HL-60 (cell line): ENCODE data around the gene BCDIN3D.

Experiments used
- DNase-seq, 2 experiments: peaks; one replicate each; pipeline ENCODE4 v3.0.0-alpha.2; 2010 to 2020; ENCODE audit warnings: low read depth in 1 of 2, low spot score in 1 of 2
- H3K27ac ChIP-seq: fragments of 250-450 bp; sonication (Bioruptor Pico); replicated peaks from 2 replicates; pipeline ENCODE4 v1.5.1; 2020; ENCODE audit warnings: mild to moderate bottlenecking, moderate library complexity
- H3K27me3 ChIP-seq: fragments of 250-450 bp; sonication (Bioruptor Pico); 2 replicates; pipeline ENCODE4 v1.5.1; 2021; ENCODE audit warnings: mild to moderate bottlenecking, moderate library complexity; ENCODE audit not compliant: insufficient read depth, poor library complexity, severe bottlenecking
- H3K4me3 ChIP-seq: replicated peaks from 2 replicates; pipeline ENCODE4 v1.5.1; 2011; ENCODE audit warnings: mild to moderate bottlenecking, control low read depth, low read length; ENCODE audit not compliant: insufficient read depth
- GABPA ChIP-seq: IDR thresholded peaks from 2 replicates; pipeline ENCODE4 v1.6.1; 2012; ENCODE audit warnings: low read depth
- POLR2AphosphoS5 ChIP-seq: IDR thresholded peaks from 2 replicates; pipeline ENCODE4 v1.6.1; 2012; ENCODE audit warnings: low read depth
- SPI1 ChIP-seq: IDR thresholded peaks from 2 replicates; pipeline ENCODE4 v1.6.1; 2012; ENCODE audit warnings: low read depth, mild to moderate bottlenecking, borderline replicate concordance
- TF ChIP-seq, protein P1 (sequence below): IDR thresholded peaks from one replicate; pipeline ENCODE4 v1.5.1; 2011; ENCODE audit warnings: low read length, control low read depth, inconsistent platforms; ENCODE audit not compliant: insufficient read depth
- TF ChIP-seq, protein P2 (sequence below): IDR thresholded peaks from 2 replicates; pipeline ENCODE4 v1.6.1; 2012; ENCODE audit warnings: low read depth; ENCODE audit not compliant: insufficient replicate concordance

Gene BCDIN3D

DNA sequence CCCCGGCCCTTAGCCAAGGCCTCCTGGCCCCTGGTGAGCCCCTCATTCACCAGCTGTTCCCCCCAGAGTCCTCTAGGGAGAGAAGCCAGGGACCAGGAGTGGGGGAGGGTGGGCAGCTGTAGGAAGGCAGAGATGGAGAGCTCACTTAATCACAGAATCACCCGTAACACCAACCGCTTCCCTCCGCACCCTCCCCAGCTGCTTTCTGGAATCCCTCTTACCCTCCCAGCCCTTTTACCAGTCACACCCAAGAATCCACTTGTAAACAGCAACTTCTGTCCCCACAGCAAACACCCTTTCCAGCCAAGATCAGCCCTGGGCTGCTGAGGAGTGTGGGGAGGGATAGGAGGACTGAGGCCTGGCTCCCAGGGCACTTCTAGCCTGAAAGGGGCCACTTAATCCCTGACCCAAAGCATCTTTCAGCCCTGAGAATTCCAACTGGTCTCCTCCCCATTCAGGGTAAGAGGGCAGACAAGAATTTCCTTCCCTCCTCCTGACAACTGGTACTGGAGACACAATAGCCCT, 33.5 kb downstream of the BCDIN3D start:
- no peak overlapping the region for H3K27ac ChIP-seq
- no peak for DNase-seq
- H3K4me3 ChIP-seq, result no peak overlapping the region
- H3K27me3 ChIP-seq, result no peaks in the 10 kb centered on the region
- TF ChIP-seq, protein P1, sequence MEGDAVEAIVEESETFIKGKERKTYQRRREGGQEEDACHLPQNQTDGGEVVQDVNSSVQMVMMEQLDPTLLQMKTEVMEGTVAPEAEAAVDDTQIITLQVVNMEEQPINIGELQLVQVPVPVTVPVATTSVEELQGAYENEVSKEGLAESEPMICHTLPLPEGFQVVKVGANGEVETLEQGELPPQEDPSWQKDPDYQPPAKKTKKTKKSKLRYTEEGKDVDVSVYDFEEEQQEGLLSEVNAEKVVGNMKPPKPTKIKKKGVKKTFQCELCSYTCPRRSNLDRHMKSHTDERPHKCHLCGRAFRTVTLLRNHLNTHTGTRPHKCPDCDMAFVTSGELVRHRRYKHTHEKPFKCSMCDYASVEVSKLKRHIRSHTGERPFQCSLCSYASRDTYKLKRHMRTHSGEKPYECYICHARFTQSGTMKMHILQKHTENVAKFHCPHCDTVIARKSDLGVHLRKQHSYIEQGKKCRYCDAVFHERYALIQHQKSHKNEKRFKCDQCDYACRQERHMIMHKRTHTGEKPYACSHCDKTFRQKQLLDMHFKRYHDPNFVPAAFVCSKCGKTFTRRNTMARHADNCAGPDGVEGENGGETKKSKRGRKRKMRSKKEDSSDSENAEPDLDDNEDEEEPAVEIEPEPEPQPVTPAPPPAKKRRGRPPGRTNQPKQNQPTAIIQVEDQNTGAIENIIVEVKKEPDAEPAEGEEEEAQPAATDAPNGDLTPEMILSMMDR, result no peak
- TF ChIP-seq SPI1 (no peak), POLR2AphosphoS5 (no peak), GABPA (no peak)
- TF ChIP-seq, protein P2, sequence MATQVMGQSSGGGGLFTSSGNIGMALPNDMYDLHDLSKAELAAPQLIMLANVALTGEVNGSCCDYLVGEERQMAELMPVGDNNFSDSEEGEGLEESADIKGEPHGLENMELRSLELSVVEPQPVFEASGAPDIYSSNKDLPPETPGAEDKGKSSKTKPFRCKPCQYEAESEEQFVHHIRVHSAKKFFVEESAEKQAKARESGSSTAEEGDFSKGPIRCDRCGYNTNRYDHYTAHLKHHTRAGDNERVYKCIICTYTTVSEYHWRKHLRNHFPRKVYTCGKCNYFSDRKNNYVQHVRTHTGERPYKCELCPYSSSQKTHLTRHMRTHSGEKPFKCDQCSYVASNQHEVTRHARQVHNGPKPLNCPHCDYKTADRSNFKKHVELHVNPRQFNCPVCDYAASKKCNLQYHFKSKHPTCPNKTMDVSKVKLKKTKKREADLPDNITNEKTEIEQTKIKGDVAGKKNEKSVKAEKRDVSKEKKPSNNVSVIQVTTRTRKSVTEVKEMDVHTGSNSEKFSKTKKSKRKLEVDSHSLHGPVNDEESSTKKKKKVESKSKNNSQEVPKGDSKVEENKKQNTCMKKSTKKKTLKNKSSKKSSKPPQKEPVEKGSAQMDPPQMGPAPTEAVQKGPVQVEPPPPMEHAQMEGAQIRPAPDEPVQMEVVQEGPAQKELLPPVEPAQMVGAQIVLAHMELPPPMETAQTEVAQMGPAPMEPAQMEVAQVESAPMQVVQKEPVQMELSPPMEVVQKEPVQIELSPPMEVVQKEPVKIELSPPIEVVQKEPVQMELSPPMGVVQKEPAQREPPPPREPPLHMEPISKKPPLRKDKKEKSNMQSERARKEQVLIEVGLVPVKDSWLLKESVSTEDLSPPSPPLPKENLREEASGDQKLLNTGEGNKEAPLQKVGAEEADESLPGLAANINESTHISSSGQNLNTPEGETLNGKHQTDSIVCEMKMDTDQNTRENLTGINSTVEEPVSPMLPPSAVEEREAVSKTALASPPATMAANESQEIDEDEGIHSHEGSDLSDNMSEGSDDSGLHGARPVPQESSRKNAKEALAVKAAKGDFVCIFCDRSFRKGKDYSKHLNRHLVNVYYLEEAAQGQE, result no peak

DNA sequence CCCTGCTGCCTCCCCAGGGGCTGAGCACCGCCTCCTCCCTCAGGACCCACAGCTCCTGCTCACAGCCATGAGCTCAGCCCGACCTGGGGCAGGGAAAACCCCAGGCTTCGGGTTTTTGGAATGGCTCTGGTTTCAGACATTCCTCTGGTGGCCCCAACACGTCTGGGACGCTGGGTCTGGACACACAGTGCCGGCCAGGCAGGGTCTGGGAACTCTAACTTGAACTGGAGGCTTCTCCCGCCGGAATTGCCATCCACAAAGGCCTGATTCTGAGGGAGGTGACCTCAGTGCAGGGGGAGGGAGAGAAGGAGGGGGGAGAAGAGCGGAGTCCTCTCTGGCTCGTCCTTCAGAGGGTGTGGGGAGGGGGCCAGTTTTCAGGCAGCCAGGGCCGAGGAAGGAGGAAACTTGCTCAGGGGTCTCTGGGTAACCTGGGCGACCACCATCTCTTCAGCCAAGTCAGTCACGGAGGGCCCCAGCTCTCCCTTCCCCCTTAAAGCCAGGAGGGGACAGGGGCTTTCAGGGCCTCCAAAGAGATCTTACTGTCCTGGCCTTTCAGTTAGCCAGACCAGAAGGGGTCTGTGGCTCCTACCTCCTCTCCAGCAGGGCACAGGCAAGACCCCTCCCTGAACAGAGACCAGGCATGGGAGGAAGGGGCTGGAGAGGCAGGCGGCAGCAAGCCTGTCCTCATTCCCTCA, 34.1 kb downstream of the BCDIN3D start:
- DNase-seq, result no peak
- no peak for TF ChIP-seq POLR2AphosphoS5
- TF ChIP-seq SPI1, result no peak
- no peak for TF ChIP-seq GABPA
- TF ChIP-seq, protein P1, result no peak
- TF ChIP-seq, protein P2, result no peak
- Histone ChIP-seq H3K27ac (no peak overlapping the region), H3K27me3 (no peaks in the 10 kb centered on the region), H3K4me3 (no peak overlapping the region)

DNA sequence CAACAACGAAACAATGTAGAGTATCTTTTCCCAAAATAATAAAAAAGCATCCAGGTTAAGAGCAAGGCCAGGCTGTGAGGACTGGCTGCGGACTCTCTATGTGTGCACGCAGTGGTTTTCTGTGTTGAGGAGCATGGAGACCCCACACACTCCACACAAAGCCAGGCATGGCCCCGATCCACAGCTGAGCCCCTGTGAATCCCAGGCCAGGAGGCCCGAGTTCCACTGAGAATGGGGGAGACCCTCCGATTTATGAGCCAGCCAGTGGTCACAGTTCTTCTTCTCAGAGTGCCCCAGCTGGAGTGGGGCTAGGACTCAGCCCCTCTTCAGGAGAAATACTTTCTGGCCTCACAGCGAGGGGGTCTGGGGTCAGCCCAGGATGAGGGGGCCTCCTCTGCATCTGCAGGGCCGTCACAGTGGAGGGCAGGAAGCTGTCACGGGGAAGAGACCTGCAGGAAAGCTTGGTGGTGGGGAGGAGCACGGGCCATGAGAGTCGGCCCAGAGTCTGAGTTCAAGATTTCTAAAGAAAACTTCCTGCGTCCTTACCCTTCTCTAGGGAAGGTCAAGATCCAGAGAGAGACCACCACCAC, 34.8 kb downstream of the BCDIN3D start:
- TF ChIP-seq, protein P1, result no peak
- no peak for TF ChIP-seq GABPA
- TF ChIP-seq POLR2AphosphoS5, result no peak
- TF ChIP-seq, protein P2, result no peak
- TF ChIP-seq SPI1, result no peak
- Histone ChIP-seq H3K27ac (no peak overlapping the region), H3K27me3 (no peaks in the 10 kb centered on the region), H3K4me3 (no peak overlapping the region)
- DNase-seq, result no peak
